NCI-H2196 treated with DMSO at 0.1 percent for 48 hours (cell line): ENCODE measurements around the gene NOP16.
"Not testable (repeated sequence)": the region's sequence is repeated elsewhere in the genome, so short reads cannot be mapped to it uniquely, and the experiment has no call there.

Experiments used
- DNase-seq: peaks from one replicate; lab custom pipeline; 2025; ENCODE audit not compliant: unreplicated experiment; lab: John Stamatoyannopoulos, UW

Gene NOP16

DNA sequence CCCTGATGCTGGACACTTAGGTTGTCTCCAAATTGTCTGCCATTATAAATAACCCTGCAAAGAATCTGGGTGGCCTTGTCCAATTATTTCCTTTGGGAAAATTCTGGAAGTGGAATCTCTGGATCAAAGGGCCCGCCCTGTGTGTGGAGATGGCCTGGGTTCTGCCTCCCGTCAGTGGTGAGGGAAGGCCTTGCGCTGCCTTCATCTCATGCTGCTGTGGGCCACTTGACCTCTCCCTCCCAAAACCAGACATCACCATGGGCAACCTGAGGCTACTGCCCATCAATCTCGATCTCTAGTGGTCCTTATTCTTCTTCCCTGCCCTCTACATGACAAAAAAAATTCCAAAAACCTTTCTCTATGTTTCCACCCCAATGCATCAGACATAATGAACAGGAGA is 21.4 kb upstream of the NOP16 start:
- no peak for DNase-seq

DNA sequence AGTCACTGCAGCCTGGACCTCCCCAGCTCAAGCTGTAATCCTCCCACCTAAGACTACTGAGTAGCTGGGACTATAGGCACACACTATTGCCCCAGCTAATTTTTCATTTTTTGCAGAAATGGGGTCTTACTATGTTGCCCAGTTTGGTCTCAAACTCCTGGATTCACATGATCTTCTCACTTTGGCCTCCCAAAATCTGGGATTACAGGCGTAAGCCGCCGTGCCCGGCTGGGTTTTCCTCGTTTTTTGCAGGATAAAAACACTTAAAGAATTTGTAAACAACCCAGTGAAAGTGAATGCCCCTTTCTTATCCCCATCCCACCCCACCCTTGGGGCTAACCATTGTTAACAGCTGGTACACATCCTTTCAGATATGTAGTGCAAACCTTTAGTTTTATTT is 20.2 kb upstream of the NOP16 start:
- DNase-seq: no peak

GRCh38 chr5:176408252-176408573 is 19.8 kb upstream of the NOP16 start:
- DNase-seq: not testable (repeated sequence)

DNA sequence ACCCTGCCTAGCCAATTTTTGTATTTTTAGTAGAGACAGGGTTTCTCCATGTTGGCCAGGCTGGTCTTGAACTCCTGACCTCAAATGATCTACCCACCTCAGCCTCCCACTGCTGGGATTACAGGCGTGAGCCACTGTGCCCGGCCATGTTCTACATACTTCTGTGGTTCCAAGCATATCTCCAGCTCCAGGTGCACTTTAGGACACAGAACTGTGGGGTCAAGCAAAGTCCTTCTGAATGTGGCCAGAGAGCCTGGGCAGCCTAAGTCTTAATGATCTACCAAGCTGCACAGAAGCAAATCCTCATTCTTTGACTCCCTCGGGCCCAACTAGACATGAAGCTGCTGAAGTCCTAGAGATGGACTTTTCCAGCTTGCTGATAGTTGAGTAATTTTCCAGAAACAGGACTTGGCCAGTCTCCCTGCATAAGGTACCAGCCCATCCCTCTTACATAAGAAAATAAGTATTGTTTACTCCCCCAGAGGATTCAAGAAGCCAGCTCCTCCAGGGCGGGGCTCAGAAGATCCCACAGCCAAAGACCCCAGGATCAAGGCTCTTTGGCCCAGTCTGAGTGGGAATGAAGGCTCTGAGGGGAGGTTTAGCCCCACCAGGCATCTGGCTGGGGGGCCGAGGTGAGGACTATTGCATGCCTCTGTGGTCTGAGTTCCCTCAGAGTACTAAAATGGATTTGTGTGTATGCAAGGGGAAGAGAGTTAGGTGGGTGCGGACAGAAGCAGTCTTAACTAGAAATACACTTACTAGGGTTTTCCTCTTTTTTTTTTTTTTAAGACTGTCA is 19.3 kb upstream of the NOP16 start:
- no peak for DNase-seq

- no peak for DNase-seq
These were observed 18.1 kb upstream of the NOP16 start for GRCh38 chr5:176406436-176407052.

- no peak for DNase-seq
These were observed 17.4 kb upstream of the NOP16 start for GRCh38 chr5:176405656-176406435.

DNA sequence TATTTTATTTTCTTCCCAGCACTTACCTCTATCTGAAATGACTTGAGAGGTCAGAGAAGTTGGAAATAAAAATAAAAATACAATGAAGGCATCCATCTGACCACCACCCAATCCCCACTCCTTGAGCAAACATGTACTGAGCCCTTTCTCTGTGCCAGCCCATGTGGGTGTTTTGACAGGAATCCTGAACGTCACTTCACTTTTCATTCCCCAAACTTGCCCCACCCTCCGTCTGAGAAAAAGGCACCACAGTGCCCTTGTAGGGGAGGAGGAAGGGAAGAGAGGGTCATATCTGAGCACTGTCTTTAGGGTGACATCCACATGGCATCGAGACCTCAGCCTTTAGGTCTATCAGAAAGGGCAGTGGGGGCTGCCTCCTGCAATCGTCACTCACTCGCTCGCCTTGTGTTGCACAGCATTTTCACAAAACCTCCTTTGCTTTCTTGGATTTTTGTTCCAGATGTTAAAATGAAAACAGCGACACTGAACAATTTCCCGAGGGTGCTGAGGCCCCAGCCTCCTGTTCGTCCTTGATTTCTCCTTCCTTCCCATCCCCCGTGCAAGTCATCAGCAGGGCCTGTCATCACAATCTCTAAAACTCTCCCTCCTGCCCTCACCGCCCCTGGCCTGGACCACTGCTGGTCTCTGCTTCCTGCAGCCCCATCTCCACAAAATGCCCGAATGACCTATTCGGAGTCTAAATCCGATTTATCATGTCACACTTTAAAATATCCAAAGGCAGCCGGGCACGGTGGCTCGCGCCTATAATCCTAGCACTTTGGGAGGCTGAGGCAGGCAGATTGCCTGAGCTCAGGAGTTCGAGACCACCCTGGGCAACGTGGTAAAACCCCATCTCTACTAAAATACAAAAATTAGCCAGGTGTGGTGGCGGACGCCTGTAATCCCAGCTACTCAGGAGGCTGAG is 13.1 kb upstream of the NOP16 start:
- no peak for DNase-seq

GRCh38 chr5:176400382-176401156 is 12.2 kb upstream of the NOP16 start:
- DNase-seq: no peak

DNA sequence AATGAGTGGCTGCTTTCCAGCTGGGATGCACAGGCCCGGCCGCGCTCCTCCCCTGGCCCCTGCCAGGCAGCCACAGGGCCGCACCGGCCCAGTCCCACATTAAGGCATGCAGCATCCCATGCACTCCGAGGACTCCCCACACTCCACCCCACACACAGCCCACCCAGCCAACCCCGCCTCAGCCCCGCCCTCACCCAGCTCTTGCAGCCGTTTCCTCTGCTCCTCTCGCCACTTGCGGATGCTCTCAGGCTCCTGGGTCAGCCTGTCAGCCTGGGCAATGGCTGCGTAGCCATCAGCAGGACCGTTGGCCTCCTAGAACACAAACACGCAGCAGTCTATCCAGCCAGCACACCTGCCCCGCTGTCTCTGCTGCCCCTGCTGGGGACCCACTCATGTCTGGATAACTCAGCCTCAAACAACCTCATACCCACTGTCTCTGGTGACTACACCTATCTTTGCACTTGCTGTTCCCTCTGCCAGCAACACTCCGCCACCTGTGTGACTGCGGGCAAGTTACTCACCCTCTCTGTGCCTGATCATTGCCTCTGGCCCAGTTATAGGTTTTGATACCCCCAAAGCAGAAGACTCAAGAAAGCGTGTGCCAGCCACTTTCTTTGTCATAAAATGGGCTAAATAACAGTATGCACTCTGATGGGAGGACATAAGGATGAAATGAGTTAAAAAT is 9.5 kb upstream of the NOP16 start:
- DNase-seq: no peak

DNA sequence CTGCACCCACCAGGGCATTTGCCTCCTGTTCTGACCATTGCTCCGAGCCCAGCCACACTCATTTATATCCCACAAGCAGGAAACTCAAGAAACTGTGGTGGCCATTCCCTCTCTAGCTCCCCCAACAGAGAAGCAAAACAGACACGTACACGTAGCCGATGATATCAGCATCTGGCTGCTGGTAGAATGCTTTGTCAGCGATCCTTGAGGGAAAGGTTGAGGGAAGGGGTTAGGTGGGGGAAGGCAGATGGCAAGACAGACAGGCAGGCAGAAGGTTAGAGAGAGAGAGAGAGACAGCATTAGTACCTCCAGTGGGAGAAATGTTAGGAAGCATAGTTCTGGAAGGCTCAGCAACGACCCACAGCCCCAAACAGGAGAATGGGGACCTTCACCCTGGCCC is 7.9 kb upstream of the NOP16 start:
- DNase-seq: no peak

- no peak for DNase-seq
These were observed 6.7 kb upstream of the NOP16 start for GRCh38 chr5:176394881-176395675.

DNA sequence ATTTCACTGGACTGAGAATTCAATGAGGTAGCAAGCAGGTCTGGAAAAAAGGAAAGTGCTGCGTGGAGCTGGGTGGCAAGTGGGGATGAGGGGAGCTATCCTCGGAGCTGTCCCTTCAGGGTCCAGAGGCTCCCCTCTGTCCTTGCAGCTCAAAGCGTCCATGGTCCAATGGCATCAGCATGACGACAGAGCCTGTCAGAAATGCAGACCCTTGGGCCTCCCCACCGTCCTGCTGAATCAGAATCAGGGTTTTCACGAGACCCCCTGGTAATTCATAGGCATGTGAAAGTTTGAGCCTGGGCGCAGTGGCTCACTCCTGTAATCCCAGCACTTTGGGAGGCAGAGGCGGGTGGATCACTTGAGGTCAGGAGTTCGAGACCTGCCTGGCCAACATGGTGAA is 5.7 kb upstream of the NOP16 start:
- no peak for DNase-seq

GRCh38 chr5:176392526-176392925 is 4.1 kb upstream of the NOP16 start:
- no peak for DNase-seq

- no peak for DNase-seq
These were observed 3.6 kb upstream of the NOP16 start for GRCh38 chr5:176391999-176392398.

- no peak for DNase-seq
These were observed 3.1 kb upstream of the NOP16 start for GRCh38 chr5:176391479-176391878.

GRCh38 chr5:176389135-176390123 is 1.0 kb upstream of the NOP16 start:
- DNase-seq: no peak

GRCh38 chr5:176388003-176388443 is 375 bp downstream of the NOP16 start:
- no peak for DNase-seq
